B cell (primary cell): ENCODE results near the gene GDPD4. TPM values are rescaled to one million over a fixed set of nuclear protein-coding genes. Genes with fewer than 3 reads are reported as not detected.

Source experiments
- ATAC-seq: fragments of 200-7000 bp; cut with Tn5 transposase; one replicate; pipeline ENCODE4 v1.10.0; 2021; ENCODE audit warnings: low read depth, mild to moderate bottlenecking, moderate number of reproducible peaks, moderate library complexity
- CTCF ChIA-PET: fragments of 350-600 bp; sonication (Branson Sonifier 250); formaldehyde crosslinking; loops from one replicate; lab custom pipeline; 2021; ENCODE audit warnings: antibody characterized with exemption, inconsistent platforms; lab: Charles Lee
- POLR2A ChIA-PET: fragments of 350-600 bp; sonication (Branson Sonifier 250); formaldehyde crosslinking; loops from one replicate; lab custom pipeline; 2021; ENCODE audit warnings: antibody characterized with exemption; lab: Charles Lee
- DNase-seq: peaks from one replicate; pipeline ENCODE4 v3.0.0; 2013
- H2AFZ ChIP-seq: 2 replicates; pipeline ENCODE4 v1.6.1; 2012; ENCODE audit warnings: mild to moderate bottlenecking, low read depth, low read length; ENCODE audit not compliant: insufficient read depth, poor library complexity, severe bottlenecking
- H3K27ac ChIP-seq, 2 donors: 1 replicate in 1 of 2; 2 replicates in 1 of 2; pipeline ENCODE4 v1.5.1; 2012 to 2013; ENCODE audit warnings: low read length in 2 of 2, mild to moderate bottlenecking in 2 of 2, moderate library complexity in 1 of 2
- H3K27me3 ChIP-seq, 4 experiments: fragments of 200-600 bp in 1 of 4; sonication (generic) in 1 of 4; replicated peaks in 1 of 4; 1 replicate in 2 of 4; 2 replicates in 2 of 4; pipeline versions ENCODE4 v1.6.1 to v1.7.0; 2013 to 2016; ENCODE audit warnings: low read length in 3 of 4, mild to moderate bottlenecking in 2 of 4, mixed read lengths in 1 of 4, moderate library complexity in 1 of 4; ENCODE audit not compliant: insufficient read depth in 4 of 4, control insufficient read depth in 3 of 4; ENCODE audit errors: control extremely low read depth in 1 of 4
- H3K36me3 ChIP-seq, 2 experiments: replicated peaks in 1 of 2; 1 replicate in 1 of 2; 2 replicates in 1 of 2; pipeline versions ENCODE4 v1.6.1 to v1.7.1; 2013; ENCODE audit warnings: low read length in 1 of 2; ENCODE audit not compliant: insufficient read depth in 2 of 2, control insufficient read depth in 1 of 2; ENCODE audit errors: control extremely low read depth in 1 of 2, extremely low read depth in 1 of 2
- H3K4me1 ChIP-seq, 2 donors: fragments of 200-600 bp in 1 of 2; sonication (generic) in 1 of 2; 1 replicate in 1 of 2; 2 replicates in 1 of 2; pipeline versions ENCODE4 v1.5.1 to v1.6.1; 2013 to 2017; ENCODE audit warnings: low read length in 2 of 2; ENCODE audit not compliant: control insufficient read depth in 2 of 2, insufficient read depth in 2 of 2
- H3K4me2 ChIP-seq: replicated peaks from 2 replicates; pipeline ENCODE3; 2012; ENCODE audit warnings: mild to moderate bottlenecking, low read depth, low read length; ENCODE audit not compliant: poor library complexity, severe bottlenecking
- H3K4me3 ChIP-seq, 5 experiments: fragments of 200-600 bp in 1 of 5; sonication (generic) in 1 of 5; 1 replicate in 3 of 5; 2 replicates in 2 of 5; pipeline versions ENCODE4 v1.5.1 to v1.7.0; 2011 to 2016; ENCODE audit warnings: low read length in 4 of 5, mild to moderate bottlenecking in 4 of 5, low read depth in 2 of 5, control low read depth in 1 of 5, moderate library complexity in 1 of 5; ENCODE audit not compliant: insufficient read depth in 1 of 5; ENCODE audit errors: control extremely low read depth in 1 of 5, extremely low read depth in 1 of 5
- H3K79me2 ChIP-seq: fragments of 200-600 bp; sonication (generic); one replicate; pipeline ENCODE4 v1.6.0; 2016; ENCODE audit warnings: low read length; ENCODE audit not compliant: control insufficient read depth, insufficient read depth
- H3K9ac ChIP-seq: fragments of 200-600 bp; sonication (generic); 2 replicates; pipeline ENCODE4 v1.6.1; 2017; ENCODE audit warnings: mild to moderate bottlenecking, low read length, moderate library complexity
- H3K9me3 ChIP-seq, 3 donors: one replicate each; pipeline versions ENCODE4 v1.6.1 to v1.7.1; 2013; ENCODE audit warnings: low read length in 2 of 3; ENCODE audit not compliant: control insufficient read depth in 2 of 3, insufficient read depth in 1 of 3; ENCODE audit errors: control extremely low read depth in 1 of 3
- H4K20me1 ChIP-seq: 2 replicates; pipeline ENCODE4 v1.6.0; 2012; ENCODE audit warnings: mild to moderate bottlenecking, low read length; ENCODE audit not compliant: insufficient read depth, control insufficient read depth, poor library complexity, severe bottlenecking
- H3K27ac Mint-ChIP-seq: one replicate; pipeline ENCODE4 v1.8.0; 2021; ENCODE audit warnings: mixed read lengths
- H3K27me3 Mint-ChIP-seq: one replicate; pipeline ENCODE4 v1.8.0; 2021; ENCODE audit warnings: mixed read lengths
- H3K4me1 Mint-ChIP-seq: one replicate; pipeline ENCODE4 v1.8.0; 2021; ENCODE audit warnings: mixed read lengths
- H3K4me3 Mint-ChIP-seq: one replicate; pipeline ENCODE4 v1.8.0; 2021; ENCODE audit warnings: mixed read lengths
- H3K9me3 Mint-ChIP-seq: one replicate; pipeline ENCODE4 v1.8.0; 2022; ENCODE audit warnings: mixed read lengths; ENCODE audit not compliant: insufficient read depth
- CTCF ChIP-seq: fragments of 200-600 bp; IDR thresholded peaks from one replicate; pipeline ENCODE4 v1.8.0; 2022; ENCODE audit warnings: antibody characterized with exemption, mild to moderate bottlenecking
- EZH2 ChIP-seq: IDR thresholded peaks from 2 replicates; pipeline ENCODE4 v1.6.1; 2012; ENCODE audit warnings: borderline replicate concordance, low read depth, mild to moderate bottlenecking, moderate library complexity, low read length; ENCODE audit not compliant: insufficient read depth, poor library complexity, severe bottlenecking
- WGBS: methylation state at CpG from one replicate; pipeline ENCODE4 v1.1.5; 2013; ENCODE audit warnings: missing lambda C conversion rate; ENCODE audit not compliant: insufficient coverage; 5-methylcytosine and 5-hydroxymethylcytosine counted together
- intact Hi-C: fragments of 100-400 bp; cut with micrococcal nuclease; formaldehyde crosslinking; loops from one replicate; pipeline ENCODE4 v1.10.0; 2022
- polyA plus RNA-seq: library from polyadenylated mRNA; depleted of rRNA; stranded (reverse); fragments of >200 nt; gene quantifications from 2 replicates; pipeline ENCODE4 v1.2.3, GENCODE V29; 2012
- total RNA-seq, 2 donors: library from RNA; stranded (reverse); fragments of 120-200 nt in 1 of 2; gene quantifications; 1 replicate in 1 of 2; 2 replicates in 1 of 2; pipeline versions ENCODE4 v1.2.3 to v1.2.4, GENCODE V29; 2013 to 2022

Gene GDPD4
- total and polyA plus RNA-seq, 2 donors (not counting 1 experiment from before 2014, with no cell fraction given), result not detected

- no peak for TF ChIP-seq EZH2
- TF ChIP-seq CTCF, result no peak
- Histone ChIP-seq H3K4me2 (no peak overlapping the region), H3K27me3 (no peaks in the 10 kb centered on the region), H3K4me1 (no peaks in the 10 kb centered on the region), H3K9ac (no peak overlapping the region), H3K79me2 (peaks cover 2% of the 10 kb centered on the region), H4K20me1 (no peaks in the 10 kb centered on the region), H3K36me3 (no peaks in the 10 kb centered on the region), H3K4me3 (no peak overlapping the region), H3K9me3 (peaks cover 0 to 2% (median 0%) of the 10 kb centered on the region in 3 donors), H3K27ac (no peak overlapping the region), H2AFZ (no peak overlapping the region)
- POLR2A ChIA-PET, result no interaction called here
- CTCF ChIA-PET, result interaction anchor here (1.4 kb wide), 1 partner anchor 355 kb away, joined by 4 read pairs; no protein-coding TSS in a partner anchor
- Mint-ChIP-seq H3K27me3 (no peaks in the 10 kb centered on the region), H3K4me3 (no peak overlapping the region), H3K9me3 (no peaks in the 10 kb centered on the region), H3K4me1 (no peaks in the 10 kb centered on the region), H3K27ac (no peak overlapping the region)
- DNase-seq (no peak), ATAC-seq (no peak)
- 86% methylated on average over 13 of the region's 15 CpGs for WGBS
- intact Hi-C loops, result no loop called here
Observed at GRCh38 chr11:77193911-77194830, 107.3 kb downstream of the GDPD4 start.

- no peak for ATAC-seq
Observed at GRCh38 chr11:77193167-77193566, 108.3 kb downstream of the GDPD4 start.

More at GRCh38 chr11:77193167-77193566, 108.3 kb downstream of the GDPD4 start:
- H4K20me1 ChIP-seq, result no peaks in the 10 kb centered on the region
- no peak overlapping the region for H3K27ac ChIP-seq
- H2AFZ ChIP-seq, result no peak overlapping the region
- no peak overlapping the region for H3K4me3 ChIP-seq
- ChIA-PET POLR2A (no interaction called here), CTCF (no interaction called here)
- no peaks in the 10 kb centered on the region for H3K36me3 ChIP-seq
- no peak overlapping the region for H3K4me2 ChIP-seq
- intact Hi-C loops, result no loop called here
- Mint-ChIP-seq H3K9me3 (no peaks in the 10 kb centered on the region), H3K27ac (no peak overlapping the region), H3K4me1 (no peaks in the 10 kb centered on the region), H3K27me3 (no peaks in the 10 kb centered on the region), H3K4me3 (no peak overlapping the region)
- no peak overlapping the region for H3K9ac ChIP-seq
- TF ChIP-seq EZH2 (no peak), CTCF (no peak)
- peaks cover 0 to 2% (median 0%) of the 10 kb centered on the region in 3 donors for H3K9me3 ChIP-seq
- no peaks in the 10 kb centered on the region for H3K4me1 ChIP-seq
- no peaks in the 10 kb centered on the region for H3K27me3 ChIP-seq
- H3K79me2 ChIP-seq, result peaks cover 2% of the 10 kb centered on the region
- no peak for DNase-seq
